T1000 (cell line): ENCODE measurements around the gene TFCP2.
"Not testable (repeated sequence)": the region's sequence is repeated elsewhere in the genome, so short reads cannot be mapped to it uniquely, and the experiment has no call there.

Source experiments
- DNase-seq: peaks from one replicate; lab custom pipeline; 2025; ENCODE audit warnings: mixed read lengths; lab: John Stamatoyannopoulos, UW

TFCP2 gene

DNA sequence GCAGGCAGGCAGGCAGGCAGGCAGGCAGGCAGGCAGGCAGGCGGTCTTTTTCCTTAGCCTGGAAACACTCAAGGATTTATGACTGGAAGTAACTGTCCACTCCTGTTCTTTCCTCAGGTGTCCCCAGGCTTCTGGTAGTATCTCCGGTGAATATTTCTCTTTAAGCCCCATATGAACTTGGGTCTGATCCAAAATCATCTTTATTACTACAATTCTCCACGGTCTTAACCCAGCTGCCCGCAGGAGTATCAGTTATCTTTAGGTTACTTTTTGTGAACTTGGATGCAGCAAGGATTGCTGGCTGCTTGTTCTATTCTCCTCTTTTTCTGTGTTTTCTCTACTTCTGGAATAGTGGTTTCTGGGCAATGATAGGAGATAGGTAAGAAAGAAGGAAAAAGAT lies 92.8 kb downstream of the TFCP2 start:
- DNase-seq = no peak

DNA sequence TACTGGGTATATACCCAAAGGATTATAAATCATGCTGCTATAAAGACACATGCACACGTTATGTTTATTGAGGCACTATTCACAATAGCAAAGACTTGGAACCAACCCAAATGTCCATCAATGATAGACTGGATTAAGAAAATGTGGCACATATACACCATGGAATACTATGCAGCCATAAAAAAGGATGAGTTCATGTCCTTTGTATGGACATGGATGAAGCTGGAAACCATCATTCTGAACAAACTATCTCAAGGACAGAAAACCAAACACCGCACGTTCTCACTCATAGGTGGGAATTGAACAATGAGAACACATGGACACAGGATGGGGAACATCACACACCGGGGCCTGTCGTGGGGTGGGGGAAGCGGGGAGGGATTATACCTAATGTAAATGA lies 94.1 kb downstream of the TFCP2 start:
- DNase-seq = not testable (repeated sequence)

DNA sequence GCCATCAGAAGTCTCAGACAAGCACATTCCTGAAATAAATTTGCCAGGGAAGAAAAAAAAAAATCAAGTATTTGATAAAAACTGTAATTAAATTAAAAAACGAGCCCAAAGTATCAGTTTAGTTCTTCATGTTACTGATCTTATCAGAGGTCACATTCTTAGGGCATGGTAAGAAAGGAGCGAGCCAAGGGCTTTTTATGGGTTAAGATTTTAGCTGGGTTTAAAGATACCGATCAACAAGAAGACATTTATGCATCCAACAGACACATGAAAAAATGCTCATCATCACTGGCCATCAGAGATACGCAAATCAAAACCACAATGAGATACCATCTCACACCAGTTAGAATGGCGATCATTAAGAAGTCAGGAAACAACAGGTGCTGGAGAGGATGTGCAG lies 94.6 kb downstream of the TFCP2 start:
- DNase-seq = not testable (repeated sequence)

DNA sequence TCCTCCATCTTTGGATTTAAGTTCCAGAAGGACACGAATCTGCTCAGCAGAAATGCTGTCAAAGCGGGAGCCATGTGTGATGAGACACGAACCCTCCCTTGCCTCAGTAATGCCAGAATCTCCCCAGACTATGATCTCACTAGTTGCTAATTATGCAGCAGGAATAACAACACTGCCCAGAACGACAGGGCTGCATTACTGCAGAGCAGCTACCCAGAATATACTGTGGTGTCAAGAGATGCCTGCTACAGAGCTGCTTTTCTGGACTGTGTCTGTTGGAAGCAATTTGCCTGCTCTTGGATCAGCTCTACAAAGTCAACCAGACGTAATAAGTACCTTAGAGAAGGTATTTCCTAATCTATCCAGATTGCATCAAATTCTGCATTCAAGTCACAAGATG lies 95.0 kb downstream of the TFCP2 start:
- DNase-seq = no peak

DNA sequence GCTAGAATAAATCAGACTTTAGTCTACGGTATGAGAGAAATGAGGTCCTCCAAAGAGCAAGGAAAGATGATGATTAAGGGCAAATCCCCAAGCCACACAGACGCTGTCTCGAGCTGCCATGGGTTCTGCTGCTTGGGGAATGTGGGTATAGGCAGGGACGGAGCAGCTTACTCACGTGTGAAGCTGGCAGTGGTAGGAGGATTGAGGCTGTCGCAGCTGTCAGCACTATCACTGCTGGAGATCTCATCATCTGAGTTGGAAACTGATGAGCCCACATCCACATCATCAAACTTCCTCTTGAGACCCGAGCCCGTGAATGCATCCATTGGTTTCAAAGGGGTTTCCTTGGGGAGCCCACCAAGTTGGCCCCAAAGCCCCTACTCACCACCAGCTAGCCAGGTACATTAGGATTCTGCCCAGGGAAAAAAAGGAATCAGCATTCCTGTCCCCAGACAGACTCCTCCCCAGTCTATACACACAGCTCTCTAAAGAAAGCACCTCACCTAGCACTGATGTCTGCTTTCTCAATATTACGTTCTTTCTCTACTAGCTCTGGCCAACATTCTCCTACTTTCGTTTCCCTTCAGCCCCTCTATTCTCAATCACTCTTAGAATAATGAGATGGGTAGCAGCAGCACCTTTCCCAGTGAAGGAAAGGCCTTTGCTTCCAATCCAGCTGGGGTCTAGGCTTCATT lies 96.6 kb downstream of the TFCP2 start:
- no peak for DNase-seq

DNA sequence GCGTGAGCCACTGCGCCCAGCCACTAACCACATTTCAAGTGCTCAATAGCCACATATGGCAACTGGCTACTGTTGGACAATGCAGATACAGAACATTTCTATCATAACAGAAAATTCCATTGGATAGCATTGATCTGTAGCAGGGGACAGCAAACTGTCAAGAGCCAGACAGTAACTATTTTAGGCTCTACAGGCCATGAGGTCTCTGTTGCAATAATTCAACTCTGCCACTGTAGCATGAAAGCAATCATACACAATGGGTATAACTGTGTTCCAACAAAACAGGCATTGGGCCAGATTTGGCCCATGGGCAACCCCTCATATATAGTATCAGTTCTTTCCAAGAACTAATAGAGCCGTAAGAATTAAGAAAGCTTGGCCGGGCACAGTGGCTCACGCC lies 97.5 kb downstream of the TFCP2 start:
- no peak for DNase-seq

DNA sequence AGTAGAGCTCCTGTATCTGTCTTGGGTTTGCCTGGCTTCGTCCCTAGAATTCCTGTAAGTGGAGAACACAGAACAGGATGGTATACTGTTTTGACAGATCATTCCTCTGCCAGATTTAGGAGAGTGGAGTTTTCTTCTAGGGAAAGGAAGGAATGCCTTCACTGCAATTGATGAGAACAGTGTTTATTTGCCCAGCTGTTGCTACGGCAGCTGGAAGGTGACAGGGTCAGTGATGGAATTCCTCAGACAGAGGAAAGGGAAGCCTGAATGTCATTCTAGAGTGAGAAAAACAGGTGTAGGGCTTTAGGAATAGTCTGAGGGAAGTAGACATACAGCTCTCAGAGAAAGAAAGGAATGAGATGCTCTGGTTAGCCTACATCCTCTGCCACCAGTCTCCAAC lies 101.3 kb downstream of the TFCP2 start:
- no peak for DNase-seq

DNA sequence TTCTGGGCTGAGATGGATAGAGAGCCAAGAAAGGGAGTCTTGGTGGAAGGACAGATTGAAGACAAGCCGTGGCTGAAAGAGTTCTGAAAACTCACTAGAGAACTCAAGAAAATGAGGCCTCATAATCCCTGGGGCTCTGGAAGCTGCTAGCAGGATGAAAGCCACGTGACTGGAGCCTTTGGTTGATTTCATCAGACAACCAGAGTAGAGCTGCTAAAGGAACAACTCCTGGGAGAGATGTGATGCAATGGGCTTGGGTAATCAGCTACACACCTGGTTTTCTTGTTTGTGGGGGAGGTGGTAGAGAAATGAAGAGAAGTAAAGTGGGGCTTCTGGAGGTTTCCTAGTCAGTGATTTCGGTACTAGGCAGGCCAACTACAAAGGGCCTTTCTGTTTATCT lies 102.9 kb downstream of the TFCP2 start:
- no peak for DNase-seq

DNA sequence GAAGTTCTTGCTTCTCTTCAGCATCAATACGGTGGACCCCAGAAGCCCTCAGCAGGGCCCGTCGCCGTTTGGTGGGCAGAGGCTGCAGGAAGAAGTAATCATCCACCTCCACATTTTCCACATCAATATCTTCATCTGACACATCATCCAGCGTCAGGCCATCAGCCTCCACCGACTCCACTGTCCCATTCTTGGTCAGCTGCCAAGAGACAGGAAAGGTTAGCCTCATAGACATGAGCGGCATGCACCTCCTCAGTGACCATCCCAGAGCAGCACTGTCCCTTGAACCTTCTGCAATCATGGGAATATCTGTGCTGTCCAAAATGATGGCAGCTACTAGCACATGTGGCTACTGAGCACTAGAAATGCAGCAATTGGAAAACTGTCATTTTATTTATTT lies 105.2 kb downstream of the TFCP2 start:
- DNase-seq = no peak

DNA sequence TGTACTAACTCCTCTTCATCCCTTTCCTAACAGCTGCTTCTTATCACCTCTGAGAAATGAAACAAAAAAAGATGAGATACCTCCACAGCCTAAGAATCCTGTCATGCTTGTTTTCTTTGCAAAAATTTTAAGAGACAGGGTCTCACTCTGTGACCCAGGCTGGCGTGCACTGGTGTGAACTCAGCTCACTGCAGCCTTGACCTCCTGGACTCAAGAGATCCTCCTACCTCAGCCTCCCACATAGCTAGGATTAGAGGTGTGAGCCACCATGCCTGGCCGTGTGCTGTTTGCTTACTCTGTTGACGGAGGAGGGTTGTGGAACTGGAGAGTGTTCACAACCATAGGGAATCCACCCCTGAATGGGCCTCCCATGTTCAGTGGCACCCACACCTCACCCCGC lies 105.7 kb downstream of the TFCP2 start:
- DNase-seq = no peak

DNA sequence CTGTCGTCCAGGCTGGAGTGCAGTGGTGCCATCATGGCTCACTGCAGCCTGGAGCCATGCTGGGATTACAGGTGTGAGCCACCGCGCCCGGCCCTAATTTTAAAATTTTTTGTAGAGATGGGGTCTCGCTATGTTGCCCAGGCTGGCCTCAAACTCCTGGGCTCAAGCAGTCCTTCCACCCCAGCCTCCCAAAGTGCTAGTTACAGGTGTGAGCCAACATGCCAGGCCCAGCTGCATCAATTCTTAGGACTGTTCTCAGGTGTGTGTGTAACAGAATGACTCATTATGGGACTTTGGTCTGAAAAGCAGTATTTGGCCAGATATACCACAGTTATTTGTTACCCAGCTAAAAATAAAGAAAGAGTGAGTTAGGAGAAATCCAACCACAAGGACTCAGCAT lies 107.4 kb downstream of the TFCP2 start:
- no peak for DNase-seq

DNA sequence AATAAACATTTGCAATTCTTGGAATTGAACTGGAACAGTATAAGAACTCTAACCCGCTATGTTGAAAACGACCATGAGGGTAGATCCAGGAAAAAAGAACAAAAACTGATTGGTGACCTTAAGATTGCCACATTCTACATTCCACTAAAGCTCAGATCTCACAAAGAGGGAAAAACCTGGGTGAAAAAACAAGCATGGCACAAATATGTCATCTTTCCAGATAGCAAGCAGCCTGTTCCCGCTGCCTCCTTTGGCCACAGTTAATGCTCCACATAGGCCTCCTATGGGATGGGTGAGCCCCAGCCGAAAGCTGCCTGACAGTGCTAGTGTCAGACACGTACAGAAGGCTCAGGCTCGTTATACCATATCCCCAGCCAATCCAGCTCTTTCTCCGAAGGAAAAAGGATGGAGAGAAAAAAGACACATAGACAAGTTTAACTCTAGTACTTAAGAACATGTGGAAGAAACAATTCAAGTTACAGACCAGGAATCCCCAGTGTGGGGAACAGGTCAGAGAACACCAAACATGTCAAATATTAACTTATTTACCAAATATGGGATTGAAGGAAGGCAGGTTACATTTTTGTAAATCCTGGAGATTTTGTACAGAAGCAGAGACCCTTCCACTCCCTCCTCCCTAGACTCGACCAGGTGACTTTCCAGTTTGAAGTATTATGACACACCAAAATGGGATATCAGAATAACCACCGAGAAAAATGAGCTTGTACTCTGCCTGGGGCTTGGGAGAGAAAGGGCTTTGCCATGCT lies 110.1 kb downstream of the TFCP2 start:
- DNase-seq = no peak

DNA sequence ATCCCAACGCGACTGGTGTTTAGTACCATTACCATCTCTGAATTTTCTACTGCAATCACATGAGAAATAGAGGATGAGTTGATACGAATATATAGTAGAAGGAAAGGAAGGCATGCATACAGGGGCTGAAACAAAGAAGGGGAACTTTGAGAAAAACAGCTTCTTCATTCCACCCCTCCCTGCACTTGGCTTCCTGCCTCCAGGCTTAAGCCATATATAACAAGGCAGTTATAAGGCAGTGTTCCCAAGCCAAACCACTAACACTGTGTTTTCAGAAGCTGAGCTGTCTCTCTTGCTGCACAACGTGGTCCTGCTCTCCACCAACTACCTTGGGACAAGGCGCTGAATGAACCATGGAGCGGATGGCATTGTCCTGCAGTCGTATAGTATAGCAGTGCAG lies 113.8 kb downstream of the TFCP2 start:
- DNase-seq = no peak

DNA sequence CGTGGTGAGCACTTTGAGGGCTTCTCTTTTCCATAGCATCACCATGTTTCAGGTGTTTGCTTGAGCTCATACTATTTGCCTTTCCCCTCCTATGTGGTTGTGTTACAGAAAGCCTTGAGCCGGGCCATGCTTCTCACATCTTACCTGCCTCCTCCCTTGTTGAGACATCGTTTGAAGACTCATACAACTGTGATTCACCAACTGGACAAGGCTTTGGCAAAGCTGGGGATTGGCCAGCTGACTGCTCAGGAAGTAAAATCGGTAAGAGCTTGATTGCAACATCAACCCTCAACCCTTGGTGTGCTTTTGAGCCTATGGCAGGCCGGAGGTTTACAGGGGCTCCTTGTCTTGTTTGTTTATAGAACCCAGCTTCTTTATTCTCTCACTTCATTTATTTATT lies 116.7 kb downstream of the TFCP2 start:
- no peak for DNase-seq

DNA sequence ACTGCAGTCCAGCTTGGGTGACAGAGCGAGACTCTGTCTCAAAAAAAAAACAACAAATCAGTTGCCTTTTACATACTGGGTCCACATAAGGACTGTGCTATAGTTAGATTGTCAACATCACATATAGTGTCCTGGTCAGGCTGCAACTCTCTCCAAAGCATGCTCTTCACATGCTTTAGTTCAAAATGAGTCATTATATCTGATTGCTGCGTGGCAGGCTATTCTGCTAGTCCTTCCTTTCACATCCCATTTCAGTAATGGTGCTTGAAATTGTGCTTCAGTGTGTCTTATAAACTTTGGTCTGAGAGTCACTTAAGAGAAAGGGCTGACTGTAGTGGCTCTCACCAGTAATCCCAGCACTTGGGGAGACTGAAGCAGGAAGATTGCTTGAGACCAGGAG lies 117.9 kb downstream of the TFCP2 start:
- DNase-seq = no peak

DNA sequence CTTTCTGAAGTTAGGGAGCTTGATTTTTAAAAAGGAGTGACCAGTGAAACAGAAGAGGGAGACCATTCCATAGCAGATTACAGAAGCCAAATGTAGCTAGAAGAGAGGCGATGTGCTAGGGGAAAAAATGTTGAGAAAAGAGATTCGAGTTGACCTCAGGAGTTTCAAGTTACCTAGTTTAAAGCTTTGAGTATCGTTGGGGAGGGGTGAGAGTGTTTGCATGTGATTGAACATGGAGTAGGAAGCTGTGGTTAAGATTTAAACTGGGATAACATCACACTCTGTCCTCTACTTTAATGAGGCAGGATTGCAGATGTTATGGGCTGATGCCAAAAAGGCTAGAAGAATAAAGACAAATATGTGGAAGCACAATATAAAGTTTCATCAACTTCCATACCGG lies 121.1 kb downstream of the TFCP2 start:
- no peak for DNase-seq

DNA sequence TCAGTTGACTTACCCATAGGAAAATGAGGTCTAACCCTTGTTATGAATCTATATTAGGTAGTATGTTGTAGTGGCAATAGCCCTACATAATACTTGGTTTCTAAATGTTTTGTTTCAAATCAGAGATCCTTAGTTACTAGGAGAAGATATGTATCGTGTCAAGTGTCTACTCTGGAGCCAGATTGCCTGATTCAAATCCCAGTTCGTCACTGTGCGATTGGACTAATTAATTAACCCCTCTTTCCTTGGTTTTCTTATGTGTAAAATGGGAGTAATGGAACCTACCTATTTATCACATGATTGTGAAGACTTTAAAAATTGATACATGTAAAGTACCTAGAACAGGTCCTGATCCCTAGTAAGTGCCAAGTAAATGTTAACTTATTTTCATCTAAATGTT lies 123.4 kb downstream of the TFCP2 start:
- DNase-seq = no peak

DNA sequence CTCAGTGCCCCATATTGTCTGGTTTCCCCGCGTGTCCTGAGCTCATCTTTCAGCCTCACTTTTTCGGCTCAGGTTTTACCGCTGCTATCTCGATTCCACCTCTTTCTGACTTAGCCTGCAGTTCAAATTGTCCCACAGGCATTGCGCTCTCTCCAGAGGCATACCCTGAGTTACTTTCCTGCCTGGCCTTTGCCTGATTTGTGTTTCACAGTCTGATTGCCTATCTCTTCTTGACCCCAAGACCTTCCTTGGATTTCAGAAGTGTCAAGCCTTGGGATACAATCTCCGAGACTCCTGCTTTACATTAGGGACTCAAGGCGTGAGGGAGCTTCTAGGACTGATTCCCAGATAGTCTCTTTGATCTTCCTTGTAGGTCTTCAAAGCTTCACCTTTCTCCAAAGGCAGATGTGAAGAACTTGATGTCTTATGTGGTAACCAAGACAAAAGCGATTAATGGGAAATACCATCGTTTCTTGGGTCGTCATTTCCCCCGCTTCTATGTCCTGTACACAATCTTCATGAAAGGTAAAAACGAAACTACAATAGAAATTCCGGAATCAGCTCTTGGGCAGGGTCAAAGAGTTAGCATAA lies 124.2 kb downstream of the TFCP2 start:
- no peak for DNase-seq

DNA sequence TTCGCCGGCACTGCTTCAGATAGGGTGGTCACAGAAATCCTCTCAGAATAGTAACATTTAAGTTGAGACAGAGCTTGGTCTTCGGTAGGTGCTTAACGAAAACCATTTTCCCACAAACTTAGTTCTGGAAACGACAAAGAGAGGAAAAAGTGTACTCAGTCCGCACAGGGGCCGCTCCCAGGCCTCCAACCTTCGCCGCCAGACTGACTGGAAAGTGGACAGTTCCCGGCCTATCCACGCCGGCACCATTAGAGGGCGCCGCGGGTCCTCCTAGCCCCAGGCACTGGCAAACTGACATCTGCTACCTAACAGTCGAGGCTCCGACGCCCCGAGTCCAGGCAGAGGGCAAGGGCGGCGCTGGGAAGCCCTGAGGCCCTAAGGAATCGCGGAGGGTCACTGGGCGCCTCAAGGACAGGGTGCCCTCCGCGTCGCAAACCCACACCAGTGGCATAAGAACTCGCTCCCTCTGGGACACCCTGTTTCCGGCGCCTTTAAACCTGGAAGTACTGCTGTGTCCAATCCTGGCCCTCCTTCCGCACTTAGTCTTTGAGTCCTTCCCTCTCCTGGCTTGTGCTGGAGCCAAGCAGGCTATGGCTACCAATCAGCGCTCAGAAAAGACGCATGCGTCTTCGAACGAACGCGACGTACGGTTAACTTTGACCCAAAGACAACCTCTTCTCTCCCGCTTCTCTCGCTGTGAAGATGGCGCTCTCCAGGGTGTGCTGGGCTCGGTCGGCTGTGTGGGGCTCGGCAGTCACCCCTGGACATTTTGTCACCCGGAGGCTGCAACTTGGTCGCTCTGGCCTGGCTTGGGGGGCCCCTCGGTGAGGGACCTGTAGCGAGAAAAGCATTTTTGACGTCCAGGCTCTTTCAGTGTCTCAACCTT lies 125.0 kb downstream of the TFCP2 start, which contains the start of gene LETMD1:
Gene LETMD1 (plus strand): TSS at position 673 of the 886 bp plus-strand sequence. CDS start 30 bp downstream, at position 703.
- peak; percentile 94 for DNase-seq
